ENCODE results near the gene CNN2. TPM values are rescaled to one million over a fixed set of nuclear protein-coding genes. Genes with fewer than 3 reads are reported as not detected.

The CNN2 gene
- total RNA-seq, 1 experiment from 2014 or later, result 524 TPM

- H2AK5ac ChIP-seq (ENCODE audit: insufficient read length, low read length), result no peak overlapping the region
- no peak overlapping the region for H2BK5ac ChIP-seq (ENCODE audit: insufficient read length, low read length)
- H3K79me1 ChIP-seq (ENCODE audit: insufficient read depth, low read depth, low read length, poor library complexity, severe bottlenecking), result no peaks in the 10 kb centered on the region
- H2BK20ac ChIP-seq (ENCODE audit: low read depth, low read length, poor library complexity, severe bottlenecking), result no peak overlapping the region
- H2BK15ac ChIP-seq (ENCODE audit: low read depth, low read length), result no peak overlapping the region
- H4K91ac ChIP-seq (ENCODE audit: insufficient read length, low read depth, low read length), result no peak overlapping the region
- no peak for TF ChIP-seq CTCF (conservative IDR thresholded peaks at IDR 0.05)
- H3K56ac ChIP-seq (ENCODE audit: insufficient read length, low read depth, low read length), result no peak overlapping the region
- H3K4me1 Mint-ChIP-seq, result peaks cover 5 to 16% of the 10 kb centered on the region in 2 experiments
- H2BK12ac ChIP-seq (ENCODE audit: insufficient read length, low read depth, low read length), result no peak overlapping the region
- no CpG with 5 or more reads among the region's 13 CpGs for WGBS (ENCODE audit: extremely low coverage, insufficient read length, low lambda C conversion rate)
- H4K5ac ChIP-seq (ENCODE audit: insufficient read length, low read depth, low read length), result no peak overlapping the region
- no peak overlapping the region for H3K23ac ChIP-seq (ENCODE audit: insufficient read length, low read depth, low read length)
- H3T11ph ChIP-seq (ENCODE audit: low read length), result no peak overlapping the region
- no peak overlapping the region for H3K14ac ChIP-seq (ENCODE audit: insufficient read depth, low read length)
- no peak overlapping the region for H3K4me2 ChIP-seq (ENCODE audit: insufficient read depth, insufficient read length, low read length)
- no peaks in the 10 kb centered on the region; a peak in 1 of 5 replicates for H3K9me3 Mint-ChIP-seq
- no peaks in the 10 kb centered on the region for H3K9me3 ChIP-seq (ENCODE audit: control insufficient read depth, low read depth, low read length)
- H2BK120ac ChIP-seq (ENCODE audit: low read depth, low read length, poor library complexity, severe bottlenecking), result no peak overlapping the region
- peaks cover 7% of the 10 kb centered on the region for H4K20me1 ChIP-seq (ENCODE audit: control insufficient read depth, insufficient read depth, insufficient read length)
- no peak overlapping the region for H3K18ac ChIP-seq (ENCODE audit: insufficient read length, low read depth, low read length)
- no peak overlapping the region for H2AFZ ChIP-seq (ENCODE audit: low read length)
- H4K8ac ChIP-seq (replicated peaks; ENCODE audit: insufficient read length, low read depth, low read length), result no peak overlapping the region
- no peaks in the 10 kb centered on the region for H3K4me1 ChIP-seq (ENCODE audit: insufficient read depth, low read length)
- no peak overlapping the region for H3K27ac ChIP-seq (ENCODE audit: insufficient read length, low read depth, low read length)
- H3K4me3 Mint-ChIP-seq, result no peak overlapping the region
- H3K23me2 ChIP-seq (ENCODE audit: insufficient read length, low read depth, low read length, poor library complexity, severe bottlenecking), result no peaks in the 10 kb centered on the region
- no peak overlapping the region; a peak in 1 of 7 replicates for H3K27ac Mint-ChIP-seq
- no peaks in the 10 kb centered on the region; the same call in 1 of the 2 replicates for H3K27me3 ChIP-seq (ENCODE audit: insufficient read depth, low read length)
- no peak for DNase-seq
- no peaks in the 10 kb centered on the region for H3K79me2 ChIP-seq (ENCODE audit: insufficient read depth, low read length)
- no peak overlapping the region for H3K4ac ChIP-seq (ENCODE audit: low read depth, low read length)
- H3K9ac ChIP-seq (ENCODE audit: extremely low read depth, insufficient read length, low read length), result no peak overlapping the region
- H3K36me3 Mint-ChIP-seq (ENCODE audit: insufficient read depth in 1 of 3, low read depth in 3 of 3), result peaks cover 5 to 27% (median 22%) of the 10 kb centered on the region in 3 experiments; a peak in 6 of 7 replicates
- peaks cover 15% of the 10 kb centered on the region for H3K27me3 Mint-ChIP-seq (ENCODE audit: low read depth)
These were observed 33.7 kb upstream of the CNN2 start for GRCh38 chr19:992670-993055.

Measured in H9 (cell line).